H1 (cell line): Measurements from ENCODE around the gene SSR1. TPM values are rescaled to one million over a fixed set of nuclear protein-coding genes. Genes with fewer than 3 reads are reported as not detected.

Source experiments
- CTCF ChIA-PET: fragments of 300-600 bp; sonication (Branson Sonifier 250); formaldehyde crosslinking; loops from one replicate; lab custom pipeline; 2021; ENCODE audit not compliant: partially characterized antibody; lab: Charles Lee
- POLR2A ChIA-PET: fragments of 300-600 bp; sonication (Branson Sonifier 250); formaldehyde crosslinking; loops from one replicate; lab custom pipeline; 2021; ENCODE audit warnings: inconsistent platforms; ENCODE audit not compliant: partially characterized antibody; lab: Charles Lee
- DNase-seq, 2 experiments: peaks; one replicate each; pipeline versions ENCODE4 v3.0.0 to v3.0.0-alpha.2; 2010 to 2022; ENCODE audit warnings: low spot score in 2 of 2, low read depth in 1 of 2, mixed read lengths in 1 of 2
- FAIRE-seq: peaks from 2 replicates; lab custom pipeline; 2011; peaks lifted over from hg19 to GRCh38; lab: Jason Lieb, UNC
- H2AFZ ChIP-seq: 2 replicates; pipeline ENCODE4 v1.8.1; 2012; ENCODE audit warnings: low read length, inconsistent platforms
- H2AK5ac ChIP-seq: 2 replicates; pipeline ENCODE4 v1.6.1; 2013; ENCODE audit warnings: low read depth, low read length
- H2BK120ac ChIP-seq: replicated peaks from 2 replicates; pipeline ENCODE3; 2013; ENCODE audit warnings: low read depth, low read length, inconsistent platforms
- H2BK12ac ChIP-seq: 2 replicates; pipeline ENCODE4 v1.6.1; 2013; ENCODE audit warnings: low read depth, low read length
- H2BK15ac ChIP-seq: 2 replicates; pipeline ENCODE4 v1.6.1; 2013; ENCODE audit warnings: low read length
- H2BK20ac ChIP-seq: 2 replicates; pipeline ENCODE4 v1.6.1; 2013; ENCODE audit warnings: low read length
- H2BK5ac ChIP-seq: 2 replicates; pipeline ENCODE4 v1.6.1; 2013; ENCODE audit warnings: low read depth, low read length
- H3K14ac ChIP-seq: 2 replicates; pipeline ENCODE4 v1.6.1; 2013; ENCODE audit warnings: inconsistent platforms; ENCODE audit not compliant: insufficient read length
- H3K18ac ChIP-seq: 2 replicates; pipeline ENCODE4 v1.6.1; 2013; ENCODE audit warnings: low read length; ENCODE audit errors: extremely low read depth
- H3K23ac ChIP-seq: 2 replicates; pipeline ENCODE4 v1.6.1; 2013; ENCODE audit warnings: inconsistent platforms; ENCODE audit not compliant: insufficient read length
- H3K23me2 ChIP-seq: 2 replicates; pipeline ENCODE4 v1.6.1; 2013; ENCODE audit warnings: low read depth, low read length
- H3K27ac ChIP-seq: 2 replicates; pipeline ENCODE4 v1.6.1; 2011; ENCODE audit warnings: low read depth, low read length, inconsistent platforms
- H3K27me3 ChIP-seq, 4 experiments: replicated peaks in 1 of 4; 1 replicate in 1 of 4; 2 replicates in 3 of 4; pipeline versions ENCODE4 v1.6.1 to v1.8.1; 2011 to 2013; ENCODE audit warnings: low read length in 3 of 4, mild to moderate bottlenecking in 3 of 4, inconsistent platforms in 2 of 4, mixed read lengths in 2 of 4, moderate library complexity in 1 of 4; ENCODE audit not compliant: control insufficient read depth in 3 of 4, insufficient read depth in 3 of 4; ENCODE audit errors: extremely low read depth in 1 of 4
- H3K36me3 ChIP-seq, 4 experiments: 2 replicates each; pipeline versions ENCODE4 v1.6.1 to v1.8.1; 2011 to 2013; ENCODE audit warnings: mild to moderate bottlenecking in 4 of 4, low read length in 3 of 4, moderate library complexity in 2 of 4, control low read depth in 1 of 4, inconsistent platforms in 1 of 4; ENCODE audit not compliant: insufficient read depth in 4 of 4, control insufficient read depth in 2 of 4
- H3K4ac ChIP-seq: replicated peaks from 2 replicates; pipeline ENCODE3; 2013; ENCODE audit warnings: low read length, low read depth, mixed read lengths, inconsistent platforms; ENCODE audit not compliant: insufficient read length
- H3K4me1 ChIP-seq, 4 experiments: replicated peaks in 1 of 4; 1 replicate in 1 of 4; 2 replicates in 3 of 4; pipeline versions ENCODE4 v1.6.1 to v1.8.1; 2011 to 2013; ENCODE audit warnings: low read length in 3 of 4, inconsistent platforms in 2 of 4, mixed read lengths in 1 of 4; ENCODE audit not compliant: insufficient read depth in 4 of 4, control insufficient read depth in 3 of 4
- H3K4me2 ChIP-seq, 2 experiments: 2 replicates each; pipeline versions ENCODE4 v1.6.1 to v1.8.1; 2011 to 2013; ENCODE audit warnings: low read depth in 2 of 2, low read length in 2 of 2, control low read depth in 1 of 2, inconsistent platforms in 1 of 2, mild to moderate bottlenecking in 1 of 2; ENCODE audit not compliant: insufficient read depth in 1 of 2
- H3K4me3 ChIP-seq, 4 experiments: fragments of 200-600, 300-600 bp in 1 of 4; sonication (generic), shearing (Covaris generic), sonication (Bioruptor Twin) in 1 of 4; 2 replicates each; pipeline versions ENCODE4 v1.5.1 to v1.8.1; 2011 to 2016; ENCODE audit warnings: low read length in 4 of 4, low read depth in 3 of 4, control low read depth in 2 of 4, inconsistent platforms in 2 of 4, mild to moderate bottlenecking in 2 of 4, mixed read lengths in 1 of 4, moderate library complexity in 1 of 4; ENCODE audit not compliant: insufficient read depth in 2 of 4; ENCODE audit errors: extremely low read depth in 1 of 4
- H3K56ac ChIP-seq: replicated peaks from 2 replicates; pipeline ENCODE3; 2013; ENCODE audit warnings: low read depth, mild to moderate bottlenecking, mixed read lengths, low read length, inconsistent platforms; ENCODE audit not compliant: insufficient read length
- H3K79me1 ChIP-seq: 2 replicates; pipeline ENCODE4 v1.6.1; 2013; ENCODE audit warnings: low read depth, low read length, control low read depth
- H3K79me2 ChIP-seq, 2 experiments: 2 replicates each; pipeline versions ENCODE4 v1.6.1 to v1.8.1; 2012 to 2013; ENCODE audit warnings: low read length in 2 of 2, mild to moderate bottlenecking in 2 of 2, inconsistent platforms in 1 of 2; ENCODE audit not compliant: insufficient read depth in 2 of 2, control insufficient read depth in 1 of 2
- H3K9ac ChIP-seq, 4 experiments: replicated peaks in 1 of 4; 1 replicate in 1 of 4; 2 replicates in 3 of 4; pipeline versions ENCODE4 v1.6.1 to v1.8.1; 2011 to 2013; ENCODE audit warnings: low read depth in 3 of 4, low read length in 3 of 4, control low read depth in 2 of 4, mild to moderate bottlenecking in 2 of 4, moderate library complexity in 2 of 4, inconsistent platforms in 1 of 4; ENCODE audit errors: extremely low read depth in 1 of 4
- H3K9me3 ChIP-seq, 2 experiments: 2 replicates each; pipeline versions ENCODE4 v1.6.1 to v1.8.1; 2012 to 2013; ENCODE audit warnings: mild to moderate bottlenecking in 2 of 2, moderate library complexity in 2 of 2, control low read depth in 1 of 2, inconsistent platforms in 1 of 2, low read depth in 1 of 2, low read length in 1 of 2, mixed read lengths in 1 of 2; ENCODE audit not compliant: insufficient read depth in 2 of 2
- H4K20me1 ChIP-seq, 2 experiments: replicated peaks in 1 of 2; 2 replicates each; pipeline versions ENCODE3 to v1.8.1; 2011 to 2013; ENCODE audit warnings: inconsistent platforms in 2 of 2, low read length in 2 of 2, mild to moderate bottlenecking in 1 of 2; ENCODE audit not compliant: insufficient read depth in 2 of 2, control insufficient read depth in 1 of 2
- H4K5ac ChIP-seq: 2 replicates; pipeline ENCODE4 v1.6.1; 2013; ENCODE audit warnings: low read length, low read depth, mixed read lengths, inconsistent platforms; ENCODE audit not compliant: insufficient read length
- H4K8ac ChIP-seq: 2 replicates; pipeline ENCODE4 v1.8.0; 2013; ENCODE audit warnings: mild to moderate bottlenecking, moderate library complexity, low read length, inconsistent platforms; ENCODE audit not compliant: insufficient read depth; ENCODE audit errors: extremely low read depth
- H4K91ac ChIP-seq: replicated peaks from 2 replicates; pipeline ENCODE3; 2013; ENCODE audit warnings: low read length, mixed read lengths, inconsistent platforms; ENCODE audit not compliant: insufficient read length
- BRCA1 ChIP-seq: IDR thresholded peaks from 2 replicates; pipeline ENCODE4 v1.6.1; 2012; ENCODE audit warnings: low read depth, low read length, improper control_type of control experiment
- CREB1 ChIP-seq: IDR thresholded peaks from 2 replicates; pipeline ENCODE4 v1.6.1; 2012; ENCODE audit warnings: inconsistent platforms
- EP300 ChIP-seq, 2 experiments: IDR thresholded peaks; 1 replicate in 1 of 2; 2 replicates in 1 of 2; pipeline ENCODE4 v1.6.1; 2011 to 2012; ENCODE audit warnings: low read depth in 2 of 2, low read length in 2 of 2, mild to moderate bottlenecking in 2 of 2, borderline replicate concordance in 1 of 2, inconsistent platforms in 1 of 2, moderate library complexity in 1 of 2
- FOSL1 ChIP-seq: IDR thresholded peaks from 2 replicates; pipeline ENCODE4 v1.6.1; 2011; ENCODE audit warnings: mild to moderate bottlenecking, low read depth, low read length, moderate library complexity; ENCODE audit not compliant: insufficient read depth
- GTF2F1 ChIP-seq: IDR thresholded peaks from 2 replicates; pipeline ENCODE4 v1.6.1; 2012; ENCODE audit warnings: low read depth, low read length, improper control_type of control experiment, borderline replicate concordance
- HDAC2 ChIP-seq, 2 experiments: fragments of 300-600 bp in 1 of 2; sonication (generic) in 1 of 2; IDR thresholded peaks; 2 replicates each; pipeline ENCODE4 v1.6.1; 2011 to 2012; ENCODE audit warnings: low read depth in 2 of 2, low read length in 2 of 2, mild to moderate bottlenecking in 2 of 2, moderate library complexity in 2 of 2, borderline replicate concordance in 1 of 2, inconsistent platforms in 1 of 2
- JUND ChIP-seq: IDR thresholded peaks from 2 replicates; pipeline ENCODE4 v1.6.1; 2011; ENCODE audit warnings: mild to moderate bottlenecking, improper control_type of control experiment, low read length
- MAFK ChIP-seq: IDR thresholded peaks from 2 replicates; pipeline ENCODE4 v1.6.1; 2012; ENCODE audit warnings: low read depth, mild to moderate bottlenecking, improper control_type of control experiment, low read length
- MAX ChIP-seq: IDR thresholded peaks from 2 replicates; pipeline ENCODE4 v1.6.1; 2012; ENCODE audit warnings: inconsistent platforms
- NANOG ChIP-seq: IDR thresholded peaks from 2 replicates; pipeline ENCODE4 v1.6.1; 2011; ENCODE audit warnings: low read length, low read depth, mild to moderate bottlenecking, inconsistent platforms; ENCODE audit not compliant: insufficient read depth, poor library complexity, severe bottlenecking
- POLR2AphosphoS5 ChIP-seq: IDR thresholded peaks from 2 replicates; pipeline ENCODE4 v1.6.1; 2011; ENCODE audit warnings: low read depth, low read length
- RFX5 ChIP-seq: IDR thresholded peaks from 2 replicates; pipeline ENCODE4 v1.6.1; 2011; ENCODE audit warnings: low read depth, low read length, improper control_type of control experiment, borderline replicate concordance
- RNF2 ChIP-seq: fragments of 200-900, 300-1000 bp; sonication (generic); IDR thresholded peaks from 2 replicates; pipeline ENCODE4 v1.7.1; 2016; ENCODE audit warnings: borderline replicate concordance, low read depth, mild to moderate bottlenecking, antibody characterized with exemption, low read length; ENCODE audit not compliant: poor library complexity, severe bottlenecking; ENCODE audit errors: missing control alignments
- TEAD4 ChIP-seq: IDR thresholded peaks from 2 replicates; pipeline ENCODE4 v1.6.1; 2012; ENCODE audit warnings: low read depth, low read length, inconsistent platforms, mixed read lengths
- WGBS, 2 experiments: shearing (Covaris generic) in 1 of 2; methylation state at CpG; one replicate each; pipeline versions ENCODE4 v1.1.6 to v1.1.7; 2013 to 2015; ENCODE audit warnings: low lambda C conversion rate in 2 of 2, mixed read lengths in 2 of 2, inconsistent platforms in 1 of 2, low coverage in 1 of 2, missing lambda C conversion rate in 1 of 2; ENCODE audit not compliant: insufficient replicate concordance in 2 of 2, insufficient coverage in 1 of 2, insufficient read length in 1 of 2; ENCODE audit errors: extremely low coverage in 1 of 2, missing lambda C conversion rate in 1 of 2; 5-methylcytosine and 5-hydroxymethylcytosine counted together
- polyA plus RNA-seq, 7 experiments: library from polyadenylated mRNA; depleted of rRNA in 3 of 7; stranded (reverse) in 5 of 7; unstranded in 2 of 7; fragments of >200 nt in 5 of 7; fragments of 200-250 nt in 2 of 7; gene quantifications; 1 replicate in 5 of 7; 2 replicates in 1 of 7; 4 replicates in 1 of 7; pipeline versions ENCODE4 v1.2.1 to v1.2.3, GENCODE V29; 2011 to 2013; ENCODE audit warnings: missing spikeins in 2 of 7, mixed read lengths in 2 of 7
- total RNA-seq: library from RNA; stranded (reverse); fragmentation: NEBNext Ultra II Directional; extraction: Animal tissue kit (Norgen Biotek cat#: 25700); gene quantifications from 2 replicates; pipeline ENCODE4 v1.2.1, GENCODE V29; 2021

SSR1 gene
- total and polyA plus RNA-seq, 2 of the 8 experiments (the other 6 are each of a cell fraction or from before 2014, with no cell fraction given): 26.6 to 117 TPM

GRCh38 chr6:7271205-7271534, 41.8 kb downstream of the SSR1 start:
- H2AFZ ChIP-seq: no peak overlapping the region
- no peak overlapping the region for H2BK120ac ChIP-seq
- H2AK5ac ChIP-seq: no peak overlapping the region
- no peak overlapping the region for H3K4ac ChIP-seq
- no peak overlapping the region for H2BK12ac ChIP-seq
- no peak overlapping the region for H4K8ac ChIP-seq
- H3K9me3 ChIP-seq: no peaks in the 10 kb centered on the region
- no peak overlapping the region for H3K14ac ChIP-seq
- DNase-seq (peak in 1 of 2 experiments; percentile 32), FAIRE-seq (no peak)
- H4K20me1 ChIP-seq: no peaks in the 10 kb centered on the region
- H3K4me3 ChIP-seq: no peak overlapping the region
- no peak overlapping the region for H3K18ac ChIP-seq
- H4K5ac ChIP-seq: no peak overlapping the region
- ChIA-PET POLR2A (interaction anchor here (1.3 kb wide), 1 partner anchor 11 kb away, joined by 3 read pairs; no protein-coding TSS in a partner anchor), CTCF (interaction anchor here (1.4 kb wide), 1 partner anchor 345 kb away, joined by 5 read pairs; no protein-coding TSS in a partner anchor)
- no peaks in the 10 kb centered on the region for H3K27me3 ChIP-seq
- no peak overlapping the region for H2BK5ac ChIP-seq
- H2BK15ac ChIP-seq: no peak overlapping the region
- H2BK20ac ChIP-seq: no peak overlapping the region
- no peak overlapping the region for H3K27ac ChIP-seq
- H3K23me2 ChIP-seq: no peaks in the 10 kb centered on the region
- no peak overlapping the region for H4K91ac ChIP-seq
- no peak overlapping the region for H3K23ac ChIP-seq
- no peaks in the 10 kb centered on the region for H3K4me1 ChIP-seq
- WGBS, 2 experiments: 95% methylated on average over 11 of the region's 11 CpGs; no CpG with 5 or more reads in 1 of the 2 experiments
- H3K79me1 ChIP-seq: no peaks in the 10 kb centered on the region
- no peaks in the 10 kb centered on the region for H3K36me3 ChIP-seq
- no peaks in the 10 kb centered on the region for H3K79me2 ChIP-seq
- no peak overlapping the region for H3K56ac ChIP-seq
- H3K4me2 ChIP-seq: no peak overlapping the region
- no peak overlapping the region for H3K9ac ChIP-seq
- no peak for TF ChIP-seq TEAD4
- no peak for TF ChIP-seq RFX5
- TF ChIP-seq FOSL1: no peak
- TF ChIP-seq GTF2F1: no peak
- TF ChIP-seq HDAC2 (IDR thresholded peaks at IDR 0.05; ENCODE audit: borderline replicate concordance in 1 of 2, low read depth in 2 of 2, low read length in 2 of 2): no peak
- no peak for TF ChIP-seq NANOG
- no peak for TF ChIP-seq POLR2AphosphoS5
- no peak for TF ChIP-seq BRCA1
- no peak for TF ChIP-seq CREB1
- TF ChIP-seq EP300 (IDR thresholded peaks at IDR 0.05; ENCODE audit: borderline replicate concordance in 1 of 2, low read depth in 2 of 2, low read length in 2 of 2): no peak
- TF ChIP-seq MAX: no peak
- TF ChIP-seq MAFK: no peak
- no peak for TF ChIP-seq JUND
- TF ChIP-seq RNF2: no peak
